Mammary epithelial cell (primary cell): ENCODE results near the gene NIPAL3.

ENCODE experiments used
- CTCF ChIP-seq, 2 donors: IDR thresholded peaks in 1 of 2; conservative IDR thresholded peaks in 1 of 2; 2 replicates each; pipeline ENCODE4 v1.5.1; 2011 to 2012; ENCODE audit warnings: inconsistent platforms in 2 of 2, low read length in 2 of 2, mild to moderate bottlenecking in 2 of 2, control low read depth in 1 of 2, low read depth in 1 of 2; ENCODE audit not compliant: insufficient read depth in 1 of 2; ENCODE audit errors: extremely low read depth in 1 of 2
- EZH2 ChIP-seq: IDR thresholded peaks from 2 replicates; pipeline ENCODE4 v1.6.1; 2012; ENCODE audit warnings: low read length, inconsistent platforms, borderline replicate concordance

DNA sequence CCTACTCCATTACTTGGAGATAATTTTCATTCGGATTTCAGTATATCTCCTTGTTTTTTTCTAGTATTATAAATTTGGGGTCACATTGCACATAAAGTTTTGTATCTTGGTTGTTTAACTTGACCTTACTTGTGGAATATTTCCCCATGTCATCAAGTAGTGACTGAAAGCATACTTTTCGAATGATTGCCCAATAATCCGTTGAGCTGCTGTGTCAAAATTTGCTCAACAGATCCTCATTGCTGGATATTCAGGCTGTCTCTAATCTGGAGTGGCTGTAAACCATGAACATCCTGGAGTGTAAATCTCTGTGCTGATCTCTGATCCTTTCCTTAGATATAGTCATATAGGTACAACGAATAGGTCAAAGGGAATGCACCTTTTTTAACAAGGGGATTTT lies 4.9 kb downstream of the NIPAL3 start:
- TF ChIP-seq CTCF (conservative IDR thresholded peaks at IDR 0.05 in 1 of 2, IDR thresholded peaks at IDR 0.05 in 1 of 2; ENCODE audit: extremely low read depth in 1 of 2, insufficient read depth in 1 of 2, low read depth in 1 of 2, low read length in 2 of 2) (no peak), EZH2 (no peak)
